ENCODE data around the gene RASGEF1C.

DNA sequence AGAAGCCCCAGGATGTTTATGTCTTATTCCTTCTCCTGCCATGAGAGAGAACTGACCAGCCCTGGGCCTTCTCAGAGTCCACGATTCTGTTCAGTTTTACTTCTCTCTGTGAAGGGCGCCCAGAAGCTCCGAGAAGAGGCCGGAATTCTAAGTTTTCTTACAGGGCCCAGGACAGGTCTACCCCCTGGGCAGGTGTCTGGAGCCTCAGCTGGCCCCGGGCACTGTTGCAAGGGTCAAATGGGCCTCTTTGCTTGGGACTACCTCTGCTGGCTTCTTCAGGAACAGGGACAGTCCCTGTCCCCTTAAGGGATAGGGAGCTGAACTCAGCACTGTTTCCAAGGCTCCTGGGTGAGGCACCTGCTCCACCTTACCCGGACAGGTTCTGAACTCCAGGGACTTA is 55.0 kb downstream of the RASGEF1C start:
- TF ChIP-seq EZH2 (IDR thresholded peaks at IDR 0.05), result no peak
- TF ChIP-seq POLR2AphosphoS5 (IDR thresholded peaks at IDR 0.05; ENCODE audit: borderline replicate concordance, low read depth, low read length), result no peak
- no peak for TF ChIP-seq FOXP2 (optimal IDR thresholded peaks at IDR 0.05; ENCODE audit: control extremely low read depth, extremely low read length, insufficient read depth)
